GM21619 (cell line): ENCODE measurements around the gene TFPT.

Source experiments
- ATAC-seq: cut with Tn5 transposase; IDR thresholded peaks from one replicate; pipeline ENCODE4 v1.9.1; 2021; ENCODE audit not compliant: unreplicated experiment

The TFPT gene

GRCh38 chr19:54081032-54081431 lies 34.4 kb downstream of the TFPT start, which contains the start of gene TARM1:
TSS of gene TARM1 (minus strand) at chr19:54081365. CDS start at chr19:54081340, 25 bp downstream.
- no peak for ATAC-seq

- no peak for ATAC-seq
Observed at GRCh38 chr19:54077334-54077733, 38.1 kb downstream of the TFPT start.

- ATAC-seq, result no peak
Observed at GRCh38 chr19:54074851-54075250, 40.6 kb downstream of the TFPT start.

DNA sequence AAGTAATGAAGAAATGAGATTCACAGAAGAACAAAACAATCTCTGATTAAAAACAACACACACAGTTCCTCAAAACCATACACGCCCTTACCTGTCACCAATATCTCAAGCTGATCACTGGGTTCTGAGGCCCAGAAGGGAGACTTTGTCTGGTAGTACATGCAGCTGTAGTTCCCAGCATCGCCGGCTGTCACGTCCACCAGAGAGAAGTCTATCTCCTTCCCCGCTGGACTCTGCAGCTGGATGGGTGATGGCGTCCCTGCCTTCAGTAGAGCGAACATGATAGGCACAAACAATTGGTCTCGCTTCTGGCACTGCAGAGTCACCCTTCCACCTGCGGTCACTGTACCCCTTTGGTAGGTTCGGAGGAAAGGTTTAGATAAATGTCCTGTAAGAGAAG lies 41.6 kb downstream of the TFPT start:
- no peak for ATAC-seq

GRCh38 chr19:54069470-54069869 lies 46.0 kb downstream of the TFPT start:
- no peak for ATAC-seq

DNA sequence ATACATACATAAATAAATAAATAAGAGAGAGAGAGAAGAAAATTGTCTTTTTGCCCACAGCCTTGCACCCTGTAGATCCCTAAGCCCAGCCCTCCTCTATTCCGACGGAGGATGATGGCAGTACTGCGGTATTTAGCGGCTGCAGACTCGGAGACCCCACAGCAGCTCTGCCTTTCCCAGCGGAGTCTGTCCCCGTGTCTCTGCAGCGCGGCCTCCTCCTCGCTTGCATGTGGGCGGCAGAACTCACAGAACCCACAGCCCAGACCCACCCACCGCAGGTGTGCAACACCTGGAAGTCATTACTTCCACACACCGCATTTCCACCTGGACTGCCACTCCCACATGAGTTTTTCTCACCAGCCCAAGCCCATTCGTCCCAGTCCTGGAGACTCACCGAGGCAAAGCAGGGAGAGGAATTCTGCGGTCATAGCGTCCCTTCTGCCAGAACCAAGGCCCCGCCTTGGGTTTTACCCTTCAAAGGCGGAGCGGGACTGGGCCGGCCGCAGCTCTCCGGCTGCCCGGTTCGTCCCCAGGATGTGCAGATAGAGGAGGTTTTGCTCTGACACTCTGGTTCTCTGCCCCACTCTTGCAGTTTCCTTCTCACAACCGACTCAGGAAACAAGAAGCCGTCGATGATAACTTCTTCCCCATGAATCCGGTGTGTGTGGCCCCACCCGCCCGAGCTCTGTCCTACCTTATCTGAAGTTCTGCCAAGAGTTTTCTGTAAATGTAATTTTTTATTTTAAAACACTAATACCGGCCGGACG lies 51.9 kb downstream of the TFPT start, which contains the start of gene VSTM1:
Gene VSTM1, minus strand, starts transcription at position 548 of the 767 bp plus-strand sequence. Its CDS starts 120 bp downstream, at position 428.
- no peak for ATAC-seq

DNA sequence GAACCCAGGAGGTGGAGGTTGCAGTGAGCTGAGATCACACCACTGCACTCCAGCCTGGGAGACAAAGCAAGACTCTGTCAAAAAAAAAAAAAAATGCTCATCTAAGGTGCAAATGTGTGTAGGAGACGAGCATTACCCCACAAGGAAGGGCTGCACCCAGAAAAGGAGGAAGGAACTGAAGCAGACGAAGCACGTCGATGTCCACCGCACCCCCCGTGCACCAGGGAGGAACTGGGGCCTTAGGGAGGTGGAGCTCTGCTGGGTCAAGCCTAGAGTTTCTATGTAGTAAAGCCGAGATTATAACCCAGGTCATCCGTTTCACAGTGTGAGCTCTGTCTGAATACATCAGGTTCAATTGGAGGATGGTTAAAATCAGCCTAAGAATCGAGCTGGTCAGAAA lies 52.8 kb downstream of the TFPT start:
- ATAC-seq, result no peak
